22Rv1 (cell line): ENCODE data around the gene BAMBI.

Source experiments
- H3K27ac ChIP-seq: fragments of 450-650 bp; 2 replicates; pipeline ENCODE4 v1.5.1; 2017
- CTCF ChIP-seq: fragments of 450-650 bp; IDR thresholded peaks from 2 replicates; pipeline ENCODE4 v1.5.1; 2017; ENCODE audit warnings: mild to moderate bottlenecking
- ZFX ChIP-seq: fragments of 450-650 bp; IDR thresholded peaks from 2 replicates; pipeline ENCODE4 v1.6.1; 2017; ENCODE audit warnings: antibody characterized with exemption, borderline replicate concordance

The BAMBI gene

DNA sequence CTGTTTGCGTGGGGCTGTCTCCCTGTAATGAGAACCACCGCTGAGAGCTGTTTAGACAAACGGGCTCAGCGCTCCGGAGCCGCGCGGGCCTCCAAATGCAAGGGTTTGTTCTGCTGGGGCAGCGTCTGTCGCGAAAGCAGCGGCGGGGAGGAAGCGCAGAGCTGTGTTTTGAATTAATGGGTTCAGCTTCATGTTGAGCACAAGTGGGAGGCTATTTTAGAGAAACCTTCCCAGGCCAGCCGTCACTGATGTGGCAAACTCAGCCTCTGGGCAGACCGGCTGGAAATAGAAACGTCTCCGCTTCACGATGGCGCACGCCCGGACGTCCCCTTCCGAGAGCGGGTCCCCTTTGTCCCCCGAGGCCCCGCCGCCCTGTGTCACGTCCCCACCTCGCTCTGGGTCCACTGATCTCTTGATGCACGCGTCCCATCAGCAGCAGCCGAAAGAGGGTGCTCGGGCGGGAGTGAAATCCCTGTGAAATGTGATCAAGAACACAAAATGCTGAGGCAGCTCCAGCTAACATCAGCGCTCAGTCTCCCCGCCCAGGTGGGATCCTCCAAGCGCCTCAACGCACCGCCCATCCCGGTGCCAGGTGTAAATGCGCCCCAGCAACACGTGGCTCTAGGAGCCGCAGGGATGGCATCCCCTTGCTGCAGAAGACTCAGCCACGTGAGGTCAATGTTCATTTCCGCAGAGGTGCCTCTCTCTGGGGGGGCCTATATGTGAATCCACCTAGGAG, 44.9 kb downstream of the BAMBI start:
- no peak overlapping the region for H3K27ac ChIP-seq
- no peak for TF ChIP-seq CTCF
- no peak for TF ChIP-seq ZFX

GRCh38 chr10:28728366-28728765, 51.0 kb downstream of the BAMBI start:
- no peak for TF ChIP-seq ZFX
- TF ChIP-seq CTCF, result no peak
- H3K27ac ChIP-seq, result no peak overlapping the region

DNA sequence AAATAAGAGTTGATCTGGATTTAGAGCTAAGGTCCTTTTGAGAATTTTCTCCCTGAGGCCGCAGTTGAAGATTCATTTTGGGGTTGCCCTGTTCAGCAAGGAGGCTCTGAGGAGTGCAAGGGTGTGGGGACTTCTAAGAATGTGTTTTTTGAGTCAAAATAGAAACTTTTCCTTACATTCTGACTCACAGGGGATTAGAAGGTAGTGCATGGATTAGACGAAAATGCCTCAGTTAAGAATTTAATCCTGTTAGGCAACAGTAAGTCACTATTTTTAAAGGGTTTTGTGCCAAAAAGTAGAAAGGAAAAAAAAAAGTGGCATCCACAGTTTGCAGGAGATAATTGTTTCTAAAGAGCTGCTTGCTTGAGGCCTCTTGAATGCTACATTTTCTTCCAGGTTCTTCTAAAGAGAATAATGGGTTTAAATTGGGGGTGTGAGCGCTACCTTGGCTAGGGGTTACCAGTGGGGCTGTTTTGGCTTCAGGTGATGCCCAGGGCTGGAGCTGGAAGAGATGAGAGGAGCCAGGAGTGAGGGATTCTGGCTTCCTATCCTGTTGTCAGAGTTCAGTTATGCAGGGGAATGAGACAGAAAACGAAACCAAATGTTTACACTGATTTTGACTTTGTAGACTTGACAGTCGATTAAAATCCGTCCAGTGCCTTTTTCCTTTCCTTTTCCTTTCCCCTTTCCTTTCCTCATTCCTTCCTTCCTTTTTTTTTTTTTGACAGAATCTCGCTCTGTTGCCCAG, 52.9 kb downstream of the BAMBI start:
- TF ChIP-seq CTCF (no peak), ZFX (no peak)
- no peak overlapping the region for H3K27ac ChIP-seq

DNA sequence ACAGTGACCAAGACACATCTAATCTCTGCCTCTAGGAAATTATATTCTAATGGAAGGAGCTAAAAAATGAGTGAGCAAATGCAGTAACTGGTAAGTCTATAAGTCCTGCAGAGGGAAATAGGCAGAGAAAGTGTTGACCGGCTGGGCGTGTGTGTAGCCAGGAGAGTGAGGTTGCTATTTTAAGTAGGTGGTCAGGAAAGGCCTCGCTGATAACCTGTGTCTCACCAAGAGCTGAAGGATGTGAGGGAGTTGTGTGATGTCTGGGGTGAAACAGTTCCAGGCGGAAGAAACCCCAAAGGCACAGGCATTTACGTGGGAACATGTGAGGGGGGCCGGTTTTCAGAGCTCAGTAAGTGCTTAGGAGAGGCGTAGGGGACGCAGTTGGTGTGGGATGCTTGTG, 54.8 kb downstream of the BAMBI start:
- H3K27ac ChIP-seq, result no peak overlapping the region
- no peak for TF ChIP-seq ZFX
- TF ChIP-seq CTCF, result no peak
